Stimulated activated CD4-positive, alpha-beta T cell treated with anti-CD3 and anti-CD28 coated beads, Interleukin-1b, Interleukin-23, amount 100 ng/mL, for 48 hours (primary cell): ENCODE data around the gene PYGM.

Experiments
- DNase-seq: peaks from one replicate; pipeline ENCODE4 v3.0.0-alpha.2; 2020

The PYGM gene

GRCh38 chr11:64729851-64730382 lies 29.9 kb downstream of the PYGM start:
- DNase-seq, result no peak

- DNase-seq, result no peak
Observed at GRCh38 chr11:64728757-64729365, 30.9 kb downstream of the PYGM start.

GRCh38 chr11:64726867-64727530 lies 32.8 kb downstream of the PYGM start:
- no peak for DNase-seq

- DNase-seq, result no peak
Observed at GRCh38 chr11:64726211-64726641, 33.5 kb downstream of the PYGM start.

- DNase-seq, result no peak
Observed at GRCh38 chr11:64724863-64725532, 34.8 kb downstream of the PYGM start.

GRCh38 chr11:64723907-64724862 lies 35.6 kb downstream of the PYGM start:
- no peak for DNase-seq

- DNase-seq, result peak; percentile 87
Observed at GRCh38 chr11:64723117-64723906, 36.5 kb downstream of the PYGM start, which contains the start of gene NRXN2. Gene NRXN2 (minus strand): TSS chr11:64723197. CDS start chr11:64713699, 9,498 bp downstream.

- no peak for DNase-seq
Observed at GRCh38 chr11:64722141-64723065, 37.4 kb downstream of the PYGM start.

GRCh38 chr11:64721359-64721699 lies 38.4 kb downstream of the PYGM start:
- no peak for DNase-seq

GRCh38 chr11:64720640-64721358 lies 39.0 kb downstream of the PYGM start:
- DNase-seq, result no peak

GRCh38 chr11:64720167-64720566 lies 39.6 kb downstream of the PYGM start:
- no peak for DNase-seq

- no peak for DNase-seq
Observed at GRCh38 chr11:64719406-64719805, 40.4 kb downstream of the PYGM start.

- DNase-seq, result no peak
Observed at GRCh38 chr11:64718780-64719124, 41.0 kb downstream of the PYGM start.

GRCh38 chr11:64718084-64718779 lies 41.5 kb downstream of the PYGM start:
- no peak for DNase-seq

- DNase-seq, result no peak
Observed at GRCh38 chr11:64717268-64717578, 42.6 kb downstream of the PYGM start.

- DNase-seq, result no peak
Observed at GRCh38 chr11:64716473-64717267, 43.1 kb downstream of the PYGM start.

GRCh38 chr11:64715756-64716472 lies 43.9 kb downstream of the PYGM start:
- no peak for DNase-seq

- no peak for DNase-seq
Observed at GRCh38 chr11:64715110-64715509, 44.7 kb downstream of the PYGM start.
